Medulla oblongata (tissue), 1 donor: ENCODE results near the gene BATF.
A peak's percentile ranks its signal among the peaks of the same experiment; 100 is the strongest.

Experiments
- DNase-seq: peaks from one replicate; pipeline ENCODE4 v3.0.0-alpha.2; 2015; ENCODE audit errors: extremely low spot score

Gene BATF

GRCh38 chr14:75499084-75499875 is 23.0 kb upstream of the BATF start:
- DNase-seq = no peak

- DNase-seq = no peak
These were observed 21.2 kb upstream of the BATF start for GRCh38 chr14:75501080-75501479.

- DNase-seq = no peak
These were observed 17.9 kb upstream of the BATF start for GRCh38 chr14:75504411-75504810.

GRCh38 chr14:75506930-75507329 is 15.3 kb upstream of the BATF start:
- DNase-seq = no peak

GRCh38 chr14:75510547-75510946 is 11.7 kb upstream of the BATF start:
- no peak for DNase-seq

GRCh38 chr14:75511201-75511600 is 11.1 kb upstream of the BATF start:
- DNase-seq = no peak

GRCh38 chr14:75513911-75514672 is 8.2 kb upstream of the BATF start:
- DNase-seq = no peak

- DNase-seq = peak; percentile 29
These were observed 7.3 kb upstream of the BATF start for GRCh38 chr14:75514673-75515628.

GRCh38 chr14:75515629-75515996 is 6.7 kb upstream of the BATF start:
- DNase-seq = peak; percentile 52

- DNase-seq = no peak
These were observed 3.6 kb upstream of the BATF start for GRCh38 chr14:75518625-75519024.

GRCh38 chr14:75519394-75519793 is 2.9 kb upstream of the BATF start:
- no peak for DNase-seq

- DNase-seq = no peak
These were observed 2.2 kb upstream of the BATF start for GRCh38 chr14:75519826-75520728.

GRCh38 chr14:75520852-75521251 is 1.4 kb upstream of the BATF start:
- no peak for DNase-seq

- no peak for DNase-seq
These were observed 662 bp upstream of the BATF start for GRCh38 chr14:75521415-75522199.

GRCh38 chr14:75522983-75523318 is 682 bp downstream of the BATF start:
- no peak for DNase-seq

- no peak for DNase-seq
These were observed 1.5 kb downstream of the BATF start for GRCh38 chr14:75523771-75524171.

- no peak for DNase-seq
These were observed 3.7 kb downstream of the BATF start for GRCh38 chr14:75525969-75526368.

GRCh38 chr14:75527449-75528163 is 5.3 kb downstream of the BATF start:
- no peak for DNase-seq

GRCh38 chr14:75531256-75531655 is 9.0 kb downstream of the BATF start:
- no peak for DNase-seq
